CD4-positive, alpha-beta T cell (primary cell): ENCODE measurements around the gene YAP1. TPM values are rescaled to one million over a fixed set of nuclear protein-coding genes. Genes with fewer than 3 reads are reported as not detected.

Experiments used
- ATAC-seq: fragments of 200-7000 bp; cut with Tn5 transposase; one replicate; pipeline ENCODE4 v1.10.0; 2022; ENCODE audit warnings: mild to moderate bottlenecking; ENCODE audit not compliant: poor library complexity
- CTCF ChIA-PET: fragments of 350-600 bp; sonication (Branson Sonifier 250); formaldehyde crosslinking; loops from one replicate; lab custom pipeline; 2021; ENCODE audit warnings: antibody characterized with exemption, inconsistent platforms; lab: Charles Lee
- POLR2A ChIA-PET: fragments of 350-600 bp; sonication (Branson Sonifier 250); formaldehyde crosslinking; loops from one replicate; lab custom pipeline; 2021; ENCODE audit warnings: antibody characterized with exemption, inconsistent platforms; lab: Charles Lee
- DNase-seq, 14 experiments: peaks; one replicate each; pipeline ENCODE4 v3.0.0-alpha.2; 2013 to 2020; ENCODE audit warnings: mixed read lengths in 2 of 14
- H3K27ac ChIP-seq, 2 donors: one replicate each; pipeline versions ENCODE4 v1.5.1 to v1.7.0; 2013; ENCODE audit warnings: low read length in 2 of 2, low read depth in 1 of 2, mild to moderate bottlenecking in 1 of 2
- H3K27me3 ChIP-seq, 2 experiments: 1 replicate in 1 of 2; 2 replicates in 1 of 2; pipeline versions ENCODE4 v1.6.1 to v1.7.0; 2013; ENCODE audit warnings: low read length in 2 of 2, control low read depth in 1 of 2, mild to moderate bottlenecking in 1 of 2, moderate library complexity in 1 of 2; ENCODE audit not compliant: insufficient read depth in 2 of 2, control insufficient read depth in 1 of 2
- H3K36me3 ChIP-seq: one replicate; pipeline ENCODE4 v1.6.1; 2013; ENCODE audit warnings: low read length, control low read depth; ENCODE audit not compliant: insufficient read depth
- H3K4me1 ChIP-seq: one replicate; pipeline ENCODE4 v1.6.1; 2013; ENCODE audit warnings: low read length, control low read depth; ENCODE audit not compliant: insufficient read depth
- H3K4me3 ChIP-seq: one replicate; pipeline ENCODE4 v1.5.1; 2013; ENCODE audit warnings: mild to moderate bottlenecking, low read length, moderate library complexity
- H3K9me3 ChIP-seq, 2 experiments: 1 replicate in 1 of 2; 2 replicates in 1 of 2; pipeline versions ENCODE4 v1.6.1 to v1.7.0; 2013; ENCODE audit warnings: low read length in 2 of 2, mild to moderate bottlenecking in 2 of 2, control low read depth in 1 of 2, moderate library complexity in 1 of 2; ENCODE audit not compliant: control insufficient read depth in 1 of 2, insufficient read depth in 1 of 2
- H3K27ac Mint-ChIP-seq: one replicate; pipeline ENCODE4 v1.8.0; 2020; ENCODE audit warnings: mixed read lengths
- H3K27me3 Mint-ChIP-seq: one replicate; pipeline ENCODE4 v1.8.0; 2021; ENCODE audit warnings: mixed read lengths
- H3K36me3 Mint-ChIP-seq: one replicate; pipeline ENCODE4 v1.8.0; 2021; ENCODE audit warnings: low read depth, mixed read lengths
- H3K4me1 Mint-ChIP-seq: one replicate; pipeline ENCODE4 v1.8.0; 2021; ENCODE audit warnings: low read depth, mixed read lengths
- H3K4me3 Mint-ChIP-seq: one replicate; pipeline ENCODE4 v1.8.0; 2020; ENCODE audit warnings: mild to moderate bottlenecking, mixed read lengths
- H3K9me3 Mint-ChIP-seq: one replicate; pipeline ENCODE4 v1.8.0; 2020; ENCODE audit warnings: mixed read lengths
- intact Hi-C, 2 experiments: fragments of 100-400 bp; cut with DNase I in 1 of 2; cut with micrococcal nuclease in 1 of 2; formaldehyde crosslinking; loops; one replicate each; pipeline versions ENCODE4 v1.15.1 to v1.9.0; 2023 to 2025; cut with DNase I, micrococcal nuclease
- total RNA-seq, 174 experiments: library from RNA in 2 of 174; stranded (reverse) in 2 of 174; gene quantifications; one replicate each; pipeline ENCODE4 v1.2.3 and lab custom pipeline; 2021 to 2026
- TF ChIP-seq, protein P1 (sequence below): fragments of 200-600 bp; IDR thresholded peaks from one replicate; pipeline ENCODE4 v1.8.0; 2022; ENCODE audit warnings: antibody characterized with exemption, mild to moderate bottlenecking

YAP1 gene
- total RNA-seq, 2 experiments from 2014 or later, result 0.06 TPM; not detected in 1

DNA sequence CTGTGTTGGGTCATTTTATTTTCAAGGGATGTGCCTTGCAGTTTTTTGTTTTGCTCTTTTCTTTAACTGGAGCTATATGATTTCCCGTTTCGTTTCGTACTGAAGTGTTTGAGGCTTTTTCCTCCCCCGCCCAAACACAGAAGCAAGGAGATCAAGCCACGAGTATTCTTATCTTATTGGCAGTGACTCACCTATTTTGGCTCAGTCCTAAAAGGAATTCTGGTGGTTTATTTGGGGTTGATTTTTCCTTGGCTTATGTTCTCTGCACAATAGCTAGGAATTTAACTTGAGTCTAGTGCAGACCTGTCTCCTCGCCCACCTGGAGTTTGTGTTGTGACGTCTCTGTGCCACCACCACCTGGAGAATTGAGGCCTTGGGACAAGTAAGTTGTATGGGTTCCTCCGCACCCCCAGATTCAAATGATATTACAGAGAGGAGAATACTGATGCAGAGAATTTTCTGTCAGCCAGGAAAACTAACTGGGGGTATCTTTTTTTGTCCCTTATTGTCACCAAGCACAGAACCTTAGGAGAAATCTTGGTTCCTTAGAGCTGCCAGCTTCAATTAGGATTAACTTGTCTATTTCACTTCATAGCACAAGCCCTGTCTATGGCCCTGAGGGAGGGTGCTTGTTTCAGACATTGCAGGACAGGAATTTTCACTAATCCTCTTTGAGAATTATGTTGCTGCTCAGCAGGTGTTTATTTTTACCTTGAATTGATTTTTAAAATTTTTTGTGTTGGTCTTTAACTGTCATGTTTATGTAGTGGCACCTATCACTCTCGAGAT, 116.6 kb downstream of the YAP1 start:
- Histone ChIP-seq H3K4me1 (no peaks in the 10 kb centered on the region), H3K36me3 (no peaks in the 10 kb centered on the region), H3K9me3 (no peaks in the 10 kb centered on the region), H3K27ac (no peak overlapping the region), H3K27me3 (no peaks in the 10 kb centered on the region), H3K4me3 (no peak overlapping the region)
- no peak for ATAC-seq
- ChIA-PET POLR2A (interaction anchor here (0.6 kb wide), 1 partner anchor 1091 kb away, joined by 3 read pairs; no protein-coding TSS in a partner anchor), CTCF (no interaction called here)
- no peak for DNase-seq
- Mint-ChIP-seq H3K27me3 (peaks cover 12% of the 10 kb centered on the region), H3K36me3 (no peaks in the 10 kb centered on the region), H3K9me3 (no peaks in the 10 kb centered on the region), H3K4me3 (no peak overlapping the region), H3K4me1 (no peaks in the 10 kb centered on the region), H3K27ac (no peak overlapping the region)
- intact Hi-C loops, result no loop called here
- TF ChIP-seq, protein P1, sequence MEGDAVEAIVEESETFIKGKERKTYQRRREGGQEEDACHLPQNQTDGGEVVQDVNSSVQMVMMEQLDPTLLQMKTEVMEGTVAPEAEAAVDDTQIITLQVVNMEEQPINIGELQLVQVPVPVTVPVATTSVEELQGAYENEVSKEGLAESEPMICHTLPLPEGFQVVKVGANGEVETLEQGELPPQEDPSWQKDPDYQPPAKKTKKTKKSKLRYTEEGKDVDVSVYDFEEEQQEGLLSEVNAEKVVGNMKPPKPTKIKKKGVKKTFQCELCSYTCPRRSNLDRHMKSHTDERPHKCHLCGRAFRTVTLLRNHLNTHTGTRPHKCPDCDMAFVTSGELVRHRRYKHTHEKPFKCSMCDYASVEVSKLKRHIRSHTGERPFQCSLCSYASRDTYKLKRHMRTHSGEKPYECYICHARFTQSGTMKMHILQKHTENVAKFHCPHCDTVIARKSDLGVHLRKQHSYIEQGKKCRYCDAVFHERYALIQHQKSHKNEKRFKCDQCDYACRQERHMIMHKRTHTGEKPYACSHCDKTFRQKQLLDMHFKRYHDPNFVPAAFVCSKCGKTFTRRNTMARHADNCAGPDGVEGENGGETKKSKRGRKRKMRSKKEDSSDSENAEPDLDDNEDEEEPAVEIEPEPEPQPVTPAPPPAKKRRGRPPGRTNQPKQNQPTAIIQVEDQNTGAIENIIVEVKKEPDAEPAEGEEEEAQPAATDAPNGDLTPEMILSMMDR, result no peak

GRCh38 chr11:102229510-102230123, 119.4 kb downstream of the YAP1 start:
- no peak overlapping the region for H3K4me3 ChIP-seq
- no peak overlapping the region for H3K27ac ChIP-seq
- Mint-ChIP-seq H3K4me1 (no peaks in the 10 kb centered on the region), H3K9me3 (no peaks in the 10 kb centered on the region), H3K4me3 (no peak overlapping the region), H3K27me3 (peaks cover 24% of the 10 kb centered on the region), H3K27ac (no peak overlapping the region), H3K36me3 (no peaks in the 10 kb centered on the region)
- intact Hi-C loops, result no loop called here
- TF ChIP-seq, protein P1, result no peak
- H3K36me3 ChIP-seq, result no peaks in the 10 kb centered on the region
- DNase-seq (no peak), ATAC-seq (no peak)
- POLR2A ChIA-PET, result no interaction called here
- H3K4me1 ChIP-seq, result no peaks in the 10 kb centered on the region
- CTCF ChIA-PET, result no interaction called here
- no peaks in the 10 kb centered on the region for H3K9me3 ChIP-seq
- H3K27me3 ChIP-seq, result no peaks in the 10 kb centered on the region

GRCh38 chr11:102230186-102230585, 119.9 kb downstream of the YAP1 start:
- Histone ChIP-seq H3K27me3 (no peaks in the 10 kb centered on the region), H3K9me3 (no peaks in the 10 kb centered on the region), H3K36me3 (no peaks in the 10 kb centered on the region), H3K4me3 (no peak overlapping the region), H3K27ac (no peak overlapping the region), H3K4me1 (no peaks in the 10 kb centered on the region)
- Mint-ChIP-seq H3K27me3 (peaks cover 29% of the 10 kb centered on the region), H3K4me1 (no peaks in the 10 kb centered on the region), H3K27ac (no peak overlapping the region), H3K4me3 (no peak overlapping the region), H3K9me3 (no peaks in the 10 kb centered on the region), H3K36me3 (no peaks in the 10 kb centered on the region)
- ChIA-PET POLR2A (no interaction called here), CTCF (no interaction called here)
- TF ChIP-seq, protein P1, result no peak
- no peak for ATAC-seq
- no peak for DNase-seq
- intact Hi-C loops, result no loop called here
